ENCODE data around the gene ANO3. TPM values are rescaled to one million over a fixed set of nuclear protein-coding genes. Genes with fewer than 3 reads are reported as not detected.

ANO3 gene
- total and polyA plus RNA-seq, 4 donors: under 0.01 to 2.0 (median 0.40) TPM

GRCh38 chr11:26584818-26585217 is 252.9 kb downstream of the ANO3 start (continued):
- TF ChIP-seq HNF4G (IDR thresholded peaks at IDR 0.05) (no peak), YY1 (IDR thresholded peaks at IDR 0.05) (no peak), EGR1 (IDR thresholded peaks at IDR 0.05; ENCODE audit: low read depth in 2 of 2) (no peak), HNF4A (conservative IDR thresholded peaks at IDR 0.05) (no peak), FOXA1 (IDR thresholded peaks at IDR 0.05) (no peak), GABPA (IDR thresholded peaks at IDR 0.05 in 1 of 2, conservative IDR thresholded peaks at IDR 0.05 in 1 of 2) (no peak), TAF1 (conservative IDR thresholded peaks at IDR 0.05) (no peak), NR2F2 (IDR thresholded peaks at IDR 0.05) (no peak), ATF3 (IDR thresholded peaks at IDR 0.05) (no peak), RXRA (IDR thresholded peaks at IDR 0.05) (no peak)
- TF ChIP-seq, protein P1, sequence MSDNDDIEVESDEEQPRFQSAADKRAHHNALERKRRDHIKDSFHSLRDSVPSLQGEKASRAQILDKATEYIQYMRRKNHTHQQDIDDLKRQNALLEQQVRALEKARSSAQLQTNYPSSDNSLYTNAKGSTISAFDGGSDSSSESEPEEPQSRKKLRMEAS (IDR thresholded peaks at IDR 0.05): no peak

- H3K36me3 ChIP-seq (ENCODE audit: control insufficient read depth in 4 of 4, insufficient read depth in 3 of 4, low read depth in 1 of 4, low read length in 3 of 4): no peaks in the 10 kb centered on the region
- no peak overlapping the region for H3K9ac ChIP-seq (ENCODE audit: low read depth in 1 of 2, low read length in 2 of 2)
- peaks cover 0 to 8% (median 0%) of the 10 kb centered on the region in 4 donors for H3K27me3 ChIP-seq (ENCODE audit: control insufficient read depth in 4 of 4, insufficient read depth in 4 of 4, low read length in 3 of 4)
- WGBS: 55% methylated on average over 2 of the region's 2 CpGs
- DNase-seq (ENCODE audit: low spot score): no peak
- H3K27ac ChIP-seq (ENCODE audit: low read depth in 1 of 2, low read length in 2 of 2): no peak overlapping the region
- TF ChIP-seq FOXA2 (IDR thresholded peaks at IDR 0.05) (no peak), SP1 (IDR thresholded peaks at IDR 0.05) (no peak), NR2F2 (IDR thresholded peaks at IDR 0.05) (no peak), GABPA (IDR thresholded peaks at IDR 0.05 in 1 of 2, conservative IDR thresholded peaks at IDR 0.05 in 1 of 2) (no peak), RAD21 (IDR thresholded peaks at IDR 0.05) (no peak), HNF4A (conservative IDR thresholded peaks at IDR 0.05) (no peak), TAF1 (conservative IDR thresholded peaks at IDR 0.05) (no peak), ATF3 (IDR thresholded peaks at IDR 0.05) (no peak), FOXA1 (IDR thresholded peaks at IDR 0.05) (no peak), ZBTB33 (IDR thresholded peaks at IDR 0.05) (no peak), EGR1 (IDR thresholded peaks at IDR 0.05; ENCODE audit: low read depth in 2 of 2) (no peak), CTCF (IDR thresholded peaks at IDR 0.05; ENCODE audit: low read depth, low read length, missing input control) (no peak), HNF4G (IDR thresholded peaks at IDR 0.05) (no peak), YY1 (IDR thresholded peaks at IDR 0.05) (no peak), JUND (IDR thresholded peaks at IDR 0.05) (no peak), REST (IDR thresholded peaks at IDR 0.05) (no peak)
- TF ChIP-seq, protein P1 (IDR thresholded peaks at IDR 0.05): no peak
- H3K9me3 ChIP-seq (ENCODE audit: control insufficient read depth in 4 of 4, low read length in 3 of 4): no peaks in the 10 kb centered on the region
- H3K4me3 ChIP-seq (ENCODE audit: low read depth in 1 of 3, low read length in 3 of 3): no peak overlapping the region
- no peaks in the 10 kb centered on the region for H3K4me1 ChIP-seq (ENCODE audit: control insufficient read depth in 4 of 4, insufficient read depth in 4 of 4, low read length in 3 of 4)
Observed at GRCh38 chr11:26587073-26587472, 255.1 kb downstream of the ANO3 start.
